ENCODE data around the gene PHKG2. TPM values are rescaled to one million over a fixed set of nuclear protein-coding genes. Genes with fewer than 3 reads are reported as not detected.

Gene PHKG2
- total RNA-seq, 1 experiment from 2014 or later: 35.3 TPM

GRCh38 chr16:30724641-30725417 lies 23.4 kb upstream of the PHKG2 start:
- Histone ChIP-seq H3K27ac (ENCODE audit: low read depth, low read length, poor library complexity, severe bottlenecking) (no peak overlapping the region), H3K9me3 (ENCODE audit: low read depth, low read length, poor library complexity, severe bottlenecking) (no peaks in the 10 kb centered on the region), H3K36me3 (ENCODE audit: insufficient read depth, low read length, poor library complexity, severe bottlenecking) (peaks cover 78% of the 10 kb centered on the region), H3K27me3 (replicated peaks; ENCODE audit: insufficient read depth, low read depth, low read length, poor library complexity) (no peaks in the 10 kb centered on the region), H3K4me1 (ENCODE audit: insufficient read depth, low read length, poor library complexity, severe bottlenecking) (no peaks in the 10 kb centered on the region), H3K4me3 (ENCODE audit: low read depth, low read length, poor library complexity, severe bottlenecking) (no peak overlapping the region)
- TF ChIP-seq EZH2 (IDR thresholded peaks at IDR 0.05; ENCODE audit: borderline replicate concordance, low read depth, low read length, poor library complexity, severe bottlenecking): no peak
- TF ChIP-seq CTCF (conservative IDR thresholded peaks at IDR 0.05; ENCODE audit: low read depth, low read length): no peak
- intact Hi-C loops (cut with micrococcal nuclease; ENCODE audit: unreplicated experiment): no loop called here
- ChIA-PET POLR2A (ENCODE audit: low non-redundant PET) (no interaction called here), CTCF (no interaction called here)
- no TSS peak for BruUV-seq (replicated peaks)
- no peak for DNase-seq (ENCODE audit: low spot score)

GRCh38 chr16:30725418-30725792 lies 22.8 kb upstream of the PHKG2 start:
- Histone ChIP-seq H3K36me3 (ENCODE audit: insufficient read depth, low read length, poor library complexity, severe bottlenecking) (peaks cover 77% of the 10 kb centered on the region), H3K27me3 (replicated peaks; ENCODE audit: insufficient read depth, low read depth, low read length, poor library complexity) (no peaks in the 10 kb centered on the region), H3K9me3 (ENCODE audit: low read depth, low read length, poor library complexity, severe bottlenecking) (no peaks in the 10 kb centered on the region), H3K4me3 (ENCODE audit: low read depth, low read length, poor library complexity, severe bottlenecking) (no peak overlapping the region), H3K27ac (ENCODE audit: low read depth, low read length, poor library complexity, severe bottlenecking) (no peak overlapping the region), H3K4me1 (ENCODE audit: insufficient read depth, low read length, poor library complexity, severe bottlenecking) (no peaks in the 10 kb centered on the region)
- ChIA-PET CTCF (no interaction called here), POLR2A (ENCODE audit: low non-redundant PET) (no interaction called here)
- no peak for DNase-seq (ENCODE audit: low spot score)
- intact Hi-C loops (cut with micrococcal nuclease; ENCODE audit: unreplicated experiment): no loop called here
- no TSS peak for BruUV-seq (replicated peaks)
- no peak for TF ChIP-seq CTCF (conservative IDR thresholded peaks at IDR 0.05; ENCODE audit: low read depth, low read length)
- TF ChIP-seq EZH2 (IDR thresholded peaks at IDR 0.05; ENCODE audit: borderline replicate concordance, low read depth, low read length, poor library complexity, severe bottlenecking): no peak

GRCh38 chr16:30728321-30728720 lies 19.9 kb upstream of the PHKG2 start:
- TF ChIP-seq EZH2 (IDR thresholded peaks at IDR 0.05; ENCODE audit: borderline replicate concordance, low read depth, low read length, poor library complexity, severe bottlenecking): no peak
- TF ChIP-seq CTCF (conservative IDR thresholded peaks at IDR 0.05; ENCODE audit: low read depth, low read length): no peak
- no peak for DNase-seq (ENCODE audit: low spot score)
- Histone ChIP-seq H3K27me3 (replicated peaks; ENCODE audit: insufficient read depth, low read depth, low read length, poor library complexity) (no peaks in the 10 kb centered on the region), H3K9me3 (ENCODE audit: low read depth, low read length, poor library complexity, severe bottlenecking) (no peaks in the 10 kb centered on the region), H3K4me1 (ENCODE audit: insufficient read depth, low read length, poor library complexity, severe bottlenecking) (no peaks in the 10 kb centered on the region), H3K36me3 (ENCODE audit: insufficient read depth, low read length, poor library complexity, severe bottlenecking) (peaks cover 72% of the 10 kb centered on the region), H3K4me3 (ENCODE audit: low read depth, low read length, poor library complexity, severe bottlenecking) (no peak overlapping the region), H3K27ac (ENCODE audit: low read depth, low read length, poor library complexity, severe bottlenecking) (no peak overlapping the region)
- POLR2A ChIA-PET (ENCODE audit: low non-redundant PET): no interaction called here
- intact Hi-C loops (cut with micrococcal nuclease; ENCODE audit: unreplicated experiment): no loop called here
- no TSS peak for BruUV-seq (replicated peaks)
- CTCF ChIA-PET: no interaction called here
